AG04450 (cell line): ENCODE data around the gene C20orf173. TPM values are rescaled to one million over a fixed set of nuclear protein-coding genes. Genes with fewer than 3 reads are reported as not detected.
"Not testable (repeated sequence)": the region's sequence is repeated elsewhere in the genome, so short reads cannot be mapped to it uniquely, and the experiment has no call there.

Experiments
- CTCF ChIA-PET: fragments of 300-600, 350-600 bp; formaldehyde crosslinking; extraction: SDS; loops from one replicate; lab custom pipeline; 2022; ENCODE audit warnings: antibody characterized with exemption, inconsistent platforms; lab: Charles Lee
- POLR2A ChIA-PET: fragments of 350-600 bp; formaldehyde crosslinking; extraction: SDS; loops from one replicate; lab custom pipeline; 2021; ENCODE audit warnings: antibody characterized with exemption, inconsistent platforms; lab: Yijun Ruan, JAX
- DNase-seq: peaks from one replicate; pipeline ENCODE4 v3.0.0-alpha.2; 2011; ENCODE audit warnings: low read depth, low spot score
- H3K27ac ChIP-seq: one replicate; pipeline ENCODE4 v1.5.1; 2012; ENCODE audit warnings: low read depth, low read length, control low read depth
- H3K27me3 ChIP-seq: one replicate; pipeline ENCODE4 v1.6.0; 2012; ENCODE audit warnings: low read length; ENCODE audit not compliant: control insufficient read depth, insufficient read depth
- H3K4me3 ChIP-seq: 2 replicates; pipeline ENCODE4 v1.5.1; 2011; ENCODE audit warnings: mild to moderate bottlenecking, low read depth, low read length, control low read depth
- H3K9me3 ChIP-seq: 2 replicates; pipeline ENCODE4 v1.5.1; 2012; ENCODE audit warnings: low read length; ENCODE audit not compliant: control insufficient read depth, insufficient read depth
- CTCF ChIP-seq: IDR thresholded peaks from 2 replicates; pipeline ENCODE4 v1.5.1; 2011; ENCODE audit warnings: low read depth, low read length, control low read depth, inconsistent platforms
- polyA plus RNA-seq: library from polyadenylated mRNA; depleted of rRNA; stranded (reverse); fragments of >200 nt; gene quantifications from 2 replicates; pipeline ENCODE4 v1.2.3, GENCODE V29; 2011

Gene C20orf173
- polyA plus RNA-seq, 1 experiment, result not detected

- no peaks in the 10 kb centered on the region; the same call in 1 of the 2 replicates for H3K9me3 ChIP-seq
- DNase-seq, result no peak
- ChIA-PET CTCF (no interaction called here), POLR2A (interaction anchor here (1.2 kb wide), 1 partner anchor 18 kb away, joined by 3 read pairs; no protein-coding TSS in a partner anchor)
- H3K4me3 ChIP-seq, result no peak overlapping the region
- no peaks in the 10 kb centered on the region for H3K27me3 ChIP-seq
- TF ChIP-seq CTCF, result no peak
- H3K27ac ChIP-seq, result no peak overlapping the region
These were observed 29.7 kb upstream of the C20orf173 start for GRCh38 chr20:35559042-35559693.

- Histone ChIP-seq H3K9me3 (no peaks in the 10 kb centered on the region; the same call in 1 of the 2 replicates), H3K27ac (no peak overlapping the region), H3K27me3 (no peaks in the 10 kb centered on the region), H3K4me3 (no peak overlapping the region)
- TF ChIP-seq CTCF, result no peak
- DNase-seq, result no peak
- ChIA-PET POLR2A (interaction anchor here (0.6 to 1.2 kb wide), 2 partner anchors 19 to 128 kb away, joined by 3 read pairs; no protein-coding TSS in a partner anchor), CTCF (no interaction called here)
These were observed 29.0 kb upstream of the C20orf173 start for GRCh38 chr20:35558451-35558850.

- POLR2A ChIA-PET, result no interaction called here
- Histone ChIP-seq H3K9me3 (no peaks in the 10 kb centered on the region; the same call in 1 of the 2 replicates), H3K27ac (no peak overlapping the region), H3K27me3 (no peaks in the 10 kb centered on the region), H3K4me3 (no peak overlapping the region)
- no peak for DNase-seq
- CTCF ChIA-PET, result no interaction called here
- TF ChIP-seq CTCF, result no peak
These were observed 27.4 kb upstream of the C20orf173 start for GRCh38 chr20:35556871-35557270.

- POLR2A ChIA-PET, result no interaction called here
- no peak for TF ChIP-seq CTCF
- H3K27me3 ChIP-seq, result no peaks in the 10 kb centered on the region
- H3K4me3 ChIP-seq, result no peak overlapping the region
- no peak overlapping the region for H3K27ac ChIP-seq
- no peaks in the 10 kb centered on the region; the same call in 1 of the 2 replicates for H3K9me3 ChIP-seq
- CTCF ChIA-PET, result no interaction called here
- no peak for DNase-seq
These were observed 26.6 kb upstream of the C20orf173 start for GRCh38 chr20:35555951-35556645.

GRCh38 chr20:35555461-35555860 lies 26.0 kb upstream of the C20orf173 start:
- POLR2A ChIA-PET, CTCF ChIA-PET: not testable (repeated sequence)

More at GRCh38 chr20:35555461-35555860, 26.0 kb upstream of the C20orf173 start:
- not testable (repeated sequence) for DNase-seq, H3K27ac ChIP-seq, H3K27me3 ChIP-seq, H3K9me3 ChIP-seq, H3K4me3 ChIP-seq
